Muscle layer of colon (tissue), 2 donors: ENCODE results near the gene FN3K.

Source experiments
- H3K27ac ChIP-seq: one replicate; pipeline ENCODE4 v1.7.0; 2013; ENCODE audit warnings: low read depth, mild to moderate bottlenecking, low read length, moderate library complexity
- H3K27me3 ChIP-seq, 2 donors: one replicate each; pipeline ENCODE4 v1.7.0; 2013; ENCODE audit warnings: low read length in 2 of 2, mild to moderate bottlenecking in 2 of 2; ENCODE audit not compliant: insufficient read depth in 2 of 2, control insufficient read depth in 1 of 2
- H3K36me3 ChIP-seq: one replicate; pipeline ENCODE4 v1.7.0; 2013; ENCODE audit warnings: mild to moderate bottlenecking, low read length; ENCODE audit not compliant: insufficient read depth
- H3K4me1 ChIP-seq: one replicate; pipeline ENCODE4 v1.7.0; 2013; ENCODE audit warnings: mild to moderate bottlenecking, low read length; ENCODE audit not compliant: insufficient read depth
- H3K4me3 ChIP-seq, 2 donors: one replicate each; pipeline ENCODE4 v1.7.0; 2013; ENCODE audit warnings: low read length in 2 of 2, low read depth in 1 of 2, mild to moderate bottlenecking in 1 of 2, moderate library complexity in 1 of 2
- H3K9ac ChIP-seq: one replicate; pipeline ENCODE4 v1.7.0; 2013; ENCODE audit warnings: low read length
- H3K9me3 ChIP-seq: one replicate; pipeline ENCODE4 v1.7.0; 2013; ENCODE audit warnings: mild to moderate bottlenecking, low read length
- donor health status: abdominal sarcoma.
- donor health status: Adenocarcinoma of cecum.

Gene FN3K

DNA sequence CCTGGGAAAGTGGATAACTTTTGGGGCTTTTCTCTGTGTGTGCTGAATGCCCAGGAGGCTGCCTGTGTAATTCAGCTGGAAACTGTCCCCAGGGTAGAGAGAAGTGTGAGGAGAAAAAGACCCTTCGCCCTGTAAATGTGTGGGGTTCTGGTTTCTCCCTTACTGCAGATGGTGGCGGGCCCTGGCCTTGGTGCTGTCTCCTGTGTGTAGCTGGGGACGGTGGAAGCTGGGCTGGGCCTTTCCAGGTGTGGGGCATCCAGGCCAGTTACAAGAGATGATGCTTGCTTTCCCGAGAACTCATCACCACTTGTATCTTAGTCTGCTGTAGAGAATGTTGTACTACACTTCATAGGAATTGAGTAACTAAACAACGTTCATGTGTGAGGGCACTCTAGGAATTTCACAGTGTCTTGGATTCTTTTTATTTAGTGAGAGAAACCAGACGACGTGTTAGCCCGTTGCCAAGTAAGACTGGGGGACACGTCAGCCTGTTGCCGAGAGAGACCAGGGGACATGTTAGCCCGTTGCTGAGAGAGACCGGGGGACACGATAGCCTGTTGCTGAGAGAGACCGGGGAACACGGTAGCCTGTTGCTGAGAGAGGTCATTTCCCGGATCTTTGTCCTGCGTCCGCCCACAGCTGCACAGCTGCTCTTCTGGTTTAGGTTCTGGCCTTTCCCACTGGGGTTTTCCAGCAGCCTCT, 59.5 kb downstream of the FN3K start:
- no peak overlapping the region for H3K4me3 ChIP-seq
- no peaks in the 10 kb centered on the region for H3K27me3 ChIP-seq
- H3K36me3 ChIP-seq: peaks cover 5% of the 10 kb centered on the region
- peaks cover 26% of the 10 kb centered on the region for H3K4me1 ChIP-seq
- peak overlapping the region; percentile 56 for H3K27ac ChIP-seq
- no peak overlapping the region for H3K9ac ChIP-seq
- H3K9me3 ChIP-seq: no peaks in the 10 kb centered on the region

GRCh38 chr17:82795615-82796014, 60.2 kb downstream of the FN3K start:
- peak overlapping the region; percentile 30 for H3K27ac ChIP-seq
- peaks cover 26% of the 10 kb centered on the region for H3K4me1 ChIP-seq
- no peaks in the 10 kb centered on the region for H3K9me3 ChIP-seq
- H3K4me3 ChIP-seq: no peak overlapping the region
- peaks cover 5% of the 10 kb centered on the region for H3K36me3 ChIP-seq
- no peaks in the 10 kb centered on the region for H3K27me3 ChIP-seq
- no peak overlapping the region for H3K9ac ChIP-seq

- H3K4me1 ChIP-seq: peaks cover 26% of the 10 kb centered on the region
- H3K9me3 ChIP-seq: no peaks in the 10 kb centered on the region
- peaks cover 5% of the 10 kb centered on the region for H3K36me3 ChIP-seq
- H3K9ac ChIP-seq: no peak overlapping the region
- no peak overlapping the region for H3K4me3 ChIP-seq
- H3K27ac ChIP-seq: no peak overlapping the region
- no peaks in the 10 kb centered on the region for H3K27me3 ChIP-seq
These were observed 61.6 kb downstream of the FN3K start for GRCh38 chr17:82797061-82797460.

GRCh38 chr17:82798752-82799151, 63.3 kb downstream of the FN3K start:
- Histone ChIP-seq H3K4me1 (peaks cover 20% of the 10 kb centered on the region), H3K27me3 (no peaks in the 10 kb centered on the region), H3K4me3 (no peak overlapping the region), H3K27ac (no peak overlapping the region), H3K9me3 (no peaks in the 10 kb centered on the region), H3K36me3 (peaks cover 5% of the 10 kb centered on the region), H3K9ac (no peak overlapping the region)

GRCh38 chr17:82799591-82799990, 64.2 kb downstream of the FN3K start:
- Histone ChIP-seq H3K4me1 (peaks cover 14% of the 10 kb centered on the region), H3K9me3 (no peaks in the 10 kb centered on the region), H3K27ac (no peak overlapping the region), H3K4me3 (no peak overlapping the region), H3K9ac (no peak overlapping the region), H3K36me3 (peaks cover 5% of the 10 kb centered on the region), H3K27me3 (no peaks in the 10 kb centered on the region)
